HG03432 (cell line): ENCODE data around the gene DNAJC5.
"Not testable (repeated sequence)": the region's sequence is repeated elsewhere in the genome, so short reads cannot be mapped to it uniquely, and the experiment has no call there.

Experiments
- ATAC-seq: cut with Tn5 transposase; IDR thresholded peaks from one replicate; pipeline ENCODE4 v1.9.1; 2021; ENCODE audit warnings: mild to moderate bottlenecking, moderate library complexity; ENCODE audit not compliant: unreplicated experiment

DNAJC5 gene

GRCh38 chr20:63966172-63966943 lies 71.4 kb downstream of the DNAJC5 start:
- no peak for ATAC-seq

- no peak for ATAC-seq
These were observed 72.0 kb downstream of the DNAJC5 start for GRCh38 chr20:63966944-63967322.

GRCh38 chr20:63967330-63968135 lies 72.6 kb downstream of the DNAJC5 start:
- ATAC-seq, result no peak

- no peak for ATAC-seq
These were observed 73.4 kb downstream of the DNAJC5 start for GRCh38 chr20:63968136-63968927.

- ATAC-seq, result no peak
These were observed 74.2 kb downstream of the DNAJC5 start for GRCh38 chr20:63968928-63969760.

GRCh38 chr20:63969838-63970713 lies 75.2 kb downstream of the DNAJC5 start, which contains the start of gene ZNF512B:
Gene ZNF512B, minus strand, starts transcription at chr20:63969930. Its CDS starts 1,980 bp downstream, at chr20:63967950.
- ATAC-seq, result no peak

- ATAC-seq, result no peak
These were observed 75.9 kb downstream of the DNAJC5 start for GRCh38 chr20:63970714-63971431.

- not testable (repeated sequence) for ATAC-seq
These were observed 77.0 kb downstream of the DNAJC5 start for GRCh38 chr20:63971960-63972311.

- ATAC-seq, result no peak
These were observed 77.6 kb downstream of the DNAJC5 start for GRCh38 chr20:63972312-63973159.

- no peak for ATAC-seq
These were observed 78.2 kb downstream of the DNAJC5 start for GRCh38 chr20:63973160-63973479.

GRCh38 chr20:63973636-63974401 lies 78.9 kb downstream of the DNAJC5 start:
- ATAC-seq, result peak; percentile 44

GRCh38 chr20:63974402-63975200 lies 79.7 kb downstream of the DNAJC5 start:
- ATAC-seq, result no peak

- not testable (repeated sequence) for ATAC-seq
These were observed 81.6 kb downstream of the DNAJC5 start for GRCh38 chr20:63976511-63976910.

GRCh38 chr20:63976980-63977738 lies 82.2 kb downstream of the DNAJC5 start:
- no peak for ATAC-seq

GRCh38 chr20:63977739-63978276 lies 82.9 kb downstream of the DNAJC5 start:
- no peak for ATAC-seq
